Mucosa of rectum (tissue), 2 donors: Measurements from ENCODE around the gene FNBP1L.
"Not testable (repeated sequence)": the region's sequence is repeated elsewhere in the genome, so short reads cannot be mapped to it uniquely, and the experiment has no call there.

Experiments
- H3K27ac ChIP-seq, 2 donors: one replicate each; pipeline ENCODE4 v1.7.0; 2013; ENCODE audit warnings: inconsistent platforms in 2 of 2, low read depth in 2 of 2, low read length in 2 of 2
- H3K27me3 ChIP-seq, 2 donors: one replicate each; pipeline ENCODE4 v1.7.0; 2013; ENCODE audit warnings: low read length in 2 of 2; ENCODE audit not compliant: control insufficient read depth in 2 of 2, insufficient read depth in 2 of 2
- H3K36me3 ChIP-seq, 2 donors: one replicate each; pipeline ENCODE4 v1.7.0; 2013; ENCODE audit warnings: low read length in 2 of 2; ENCODE audit not compliant: control insufficient read depth in 2 of 2, insufficient read depth in 2 of 2
- H3K4me1 ChIP-seq, 2 donors: one replicate each; pipeline ENCODE4 v1.7.0; 2013; ENCODE audit warnings: low read length in 2 of 2, mild to moderate bottlenecking in 1 of 2; ENCODE audit not compliant: control insufficient read depth in 2 of 2, insufficient read depth in 2 of 2
- H3K4me3 ChIP-seq, 2 donors: one replicate each; pipeline ENCODE4 v1.7.0; 2013; ENCODE audit warnings: low read length in 2 of 2
- H3K9ac ChIP-seq, 2 donors: one replicate each; pipeline ENCODE4 v1.7.0; 2013; ENCODE audit warnings: low read length in 2 of 2, low read depth in 1 of 2, mild to moderate bottlenecking in 1 of 2
- H3K9me3 ChIP-seq, 2 donors: one replicate each; pipeline ENCODE4 v1.7.0; 2013; ENCODE audit warnings: low read length in 2 of 2; ENCODE audit not compliant: control insufficient read depth in 2 of 2
- donor health status: healthy.
- donor health status: Normal muscosa, but diverticular disease.

The FNBP1L gene

GRCh38 chr1:93459126-93459525 is 11.2 kb downstream of the FNBP1L start:
- no peak overlapping the region for H3K27ac ChIP-seq
- H3K36me3 ChIP-seq = peaks cover 0 to 2% of the 10 kb centered on the region in 2 donors
- H3K4me3 ChIP-seq = no peak overlapping the region
- H3K9ac ChIP-seq = no peak overlapping the region
- no peaks in the 10 kb centered on the region for H3K27me3 ChIP-seq
- no peaks in the 10 kb centered on the region for H3K4me1 ChIP-seq
- H3K9me3 ChIP-seq = no peaks in the 10 kb centered on the region

DNA sequence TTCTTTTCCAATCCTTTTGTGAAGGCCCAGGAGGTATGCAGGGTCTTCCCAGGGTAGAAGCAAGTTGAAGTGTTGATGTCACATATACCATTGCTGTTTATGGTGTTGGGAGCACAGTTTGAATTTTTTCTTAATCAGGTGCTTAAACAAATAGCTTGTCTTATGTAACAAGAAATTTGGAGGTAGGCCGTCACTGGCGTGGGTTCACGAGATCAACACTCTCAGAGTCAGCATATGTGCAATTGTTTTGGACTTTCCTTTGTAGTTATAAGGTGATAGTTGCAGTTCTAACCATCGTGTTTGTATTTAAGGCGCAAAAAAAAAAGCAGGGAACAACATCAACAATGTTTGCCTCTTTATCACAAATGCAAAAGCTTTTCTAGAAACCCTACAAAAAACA is 13.3 kb downstream of the FNBP1L start:
- Histone ChIP-seq H3K36me3 (no peaks in the 10 kb centered on the region), H3K4me1 (no peaks in the 10 kb centered on the region), H3K9me3 (no peaks in the 10 kb centered on the region), H3K4me3 (no peak overlapping the region), H3K27ac (no peak overlapping the region), H3K27me3 (no peaks in the 10 kb centered on the region), H3K9ac (no peak overlapping the region)

DNA sequence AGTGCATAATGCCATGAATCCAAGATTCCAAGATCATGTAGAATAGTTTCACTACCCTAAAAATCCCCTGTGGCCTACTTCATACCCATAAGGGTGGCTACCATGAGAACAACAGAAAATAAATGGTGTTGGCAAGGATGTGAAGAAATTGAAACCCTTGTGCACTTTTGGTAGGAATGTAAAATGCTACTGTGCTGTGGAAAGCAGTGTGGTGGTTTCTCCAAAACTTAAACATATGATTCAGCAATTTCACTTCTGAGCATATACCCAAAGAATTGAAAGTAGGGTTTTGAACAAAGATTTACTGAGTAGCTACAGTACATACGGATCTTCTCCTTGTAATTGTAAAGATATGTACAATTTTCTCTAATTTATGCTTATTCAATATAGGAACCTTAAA is 16.0 kb downstream of the FNBP1L start:
- no peaks in the 10 kb centered on the region for H3K36me3 ChIP-seq
- H3K4me3 ChIP-seq = no peak overlapping the region
- no peaks in the 10 kb centered on the region for H3K4me1 ChIP-seq
- no peaks in the 10 kb centered on the region for H3K9me3 ChIP-seq
- H3K27me3 ChIP-seq = no peaks in the 10 kb centered on the region
- H3K27ac ChIP-seq = no peak overlapping the region
- no peak overlapping the region for H3K9ac ChIP-seq

DNA sequence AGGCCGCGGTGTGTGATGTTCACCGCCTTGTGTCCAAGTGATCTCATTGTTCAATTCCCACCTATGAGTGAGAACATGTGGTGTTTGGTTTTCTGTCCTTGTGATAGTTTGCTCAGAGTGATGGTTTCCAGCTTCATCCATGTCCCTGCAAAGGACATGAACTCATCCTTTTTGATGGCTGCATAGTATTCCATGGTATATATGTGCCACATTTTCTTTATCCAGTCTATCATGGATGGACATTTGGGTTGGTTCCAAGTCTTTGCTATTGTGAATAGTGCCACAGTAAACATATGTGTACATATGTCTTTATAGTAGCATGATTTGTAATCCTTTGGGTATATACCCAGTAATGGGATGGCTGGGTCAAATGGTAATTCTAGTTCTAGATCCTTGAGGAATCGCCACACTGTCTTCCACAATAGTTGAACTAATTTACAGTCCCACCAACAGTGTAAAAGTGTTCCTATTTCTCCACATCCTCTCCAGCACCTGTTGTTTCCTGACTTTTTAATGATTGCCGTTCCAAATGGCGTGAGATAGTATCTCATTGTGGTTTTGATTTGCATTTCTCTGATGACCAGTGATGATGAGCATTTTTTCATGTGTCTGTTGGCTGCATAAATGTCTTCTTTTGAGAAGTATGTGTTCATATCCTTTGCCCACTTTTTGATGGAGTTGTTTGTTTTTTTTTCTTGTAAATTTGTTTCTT is 17.6 kb downstream of the FNBP1L start:
- not testable (repeated sequence) for H3K9ac ChIP-seq, H3K27me3 ChIP-seq, H3K27ac ChIP-seq, H3K9me3 ChIP-seq, H3K4me3 ChIP-seq, H3K36me3 ChIP-seq, H3K4me1 ChIP-seq

GRCh38 chr1:93467606-93468005 is 19.7 kb downstream of the FNBP1L start:
- no peak overlapping the region for H3K27ac ChIP-seq
- no peaks in the 10 kb centered on the region for H3K27me3 ChIP-seq
- no peaks in the 10 kb centered on the region for H3K9me3 ChIP-seq
- H3K4me3 ChIP-seq = no peak overlapping the region
- no peaks in the 10 kb centered on the region for H3K4me1 ChIP-seq
- no peaks in the 10 kb centered on the region for H3K36me3 ChIP-seq
- H3K9ac ChIP-seq = no peak overlapping the region

- H3K27ac ChIP-seq = no peak overlapping the region
- H3K4me3 ChIP-seq = no peak overlapping the region
- H3K36me3 ChIP-seq = no peaks in the 10 kb centered on the region
Observed at GRCh38 chr1:93468662-93469061, 20.7 kb downstream of the FNBP1L start.

DNA sequence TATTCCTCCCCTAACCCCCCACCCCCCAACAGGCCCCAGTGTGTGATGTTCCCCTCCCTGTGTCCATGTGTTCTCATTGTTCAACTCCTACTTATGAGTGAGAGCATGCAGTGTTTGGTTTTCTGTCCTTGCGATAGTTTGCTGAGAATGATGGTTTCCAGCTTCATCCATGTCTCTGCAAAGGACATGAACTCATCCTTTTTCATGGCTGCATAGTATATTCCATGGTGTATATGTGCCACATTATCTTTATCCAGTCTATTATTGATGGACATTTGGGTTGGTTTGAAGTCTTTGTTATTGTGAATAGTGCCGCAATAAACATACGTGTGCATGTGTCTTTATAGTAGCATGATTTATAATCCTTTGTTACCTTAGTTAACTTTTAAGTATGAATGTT is 21.3 kb downstream of the FNBP1L start:
- not testable (repeated sequence) for H3K36me3 ChIP-seq

More at GRCh38 chr1:93468662-93469061, 20.7 kb downstream of the FNBP1L start:
- H3K9me3 ChIP-seq = no peaks in the 10 kb centered on the region
- no peak overlapping the region for H3K9ac ChIP-seq
- H3K27me3 ChIP-seq = no peaks in the 10 kb centered on the region
- no peaks in the 10 kb centered on the region for H3K4me1 ChIP-seq

DNA sequence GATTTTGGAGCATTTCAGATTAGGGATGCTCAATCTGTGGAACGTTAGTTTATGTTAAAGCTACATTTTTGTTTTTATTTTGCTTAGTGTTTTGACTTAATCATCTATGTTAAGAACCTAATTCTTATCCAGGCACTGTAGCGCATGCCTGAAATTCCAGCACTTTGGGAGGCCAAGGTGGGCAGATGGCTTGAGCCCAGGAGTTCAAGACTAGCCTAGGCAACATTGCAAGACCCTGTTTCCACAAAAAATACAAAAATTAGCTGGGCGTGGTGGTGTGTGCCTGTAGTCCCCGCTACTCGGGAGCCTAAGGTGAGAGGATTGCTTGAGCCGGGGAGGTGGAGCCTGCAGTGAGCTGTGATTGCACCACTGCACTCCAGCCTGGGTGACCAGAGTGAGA is 23.4 kb downstream of the FNBP1L start:
- Histone ChIP-seq H3K9me3 (no peaks in the 10 kb centered on the region), H3K4me3 (no peak overlapping the region), H3K4me1 (peaks cover 0 to 2% of the 10 kb centered on the region in 2 donors), H3K9ac (no peak overlapping the region), H3K27ac (no peak overlapping the region), H3K27me3 (no peaks in the 10 kb centered on the region), H3K36me3 (no peaks in the 10 kb centered on the region)

More for the DNA sequence above, 21.3 kb downstream of the FNBP1L start:
- not testable (repeated sequence) for H3K27ac ChIP-seq, H3K9me3 ChIP-seq, H3K4me3 ChIP-seq, H3K27me3 ChIP-seq, H3K9ac ChIP-seq, H3K4me1 ChIP-seq

GRCh38 chr1:93471911-93472310 is 24.0 kb downstream of the FNBP1L start:
- H3K4me3 ChIP-seq = no peak overlapping the region
- H3K9ac ChIP-seq = no peak overlapping the region
- no peaks in the 10 kb centered on the region for H3K9me3 ChIP-seq
- no peaks in the 10 kb centered on the region for H3K27me3 ChIP-seq
- H3K36me3 ChIP-seq = no peaks in the 10 kb centered on the region
- H3K4me1 ChIP-seq = peaks cover 0 to 2% of the 10 kb centered on the region in 2 donors
- no peak overlapping the region for H3K27ac ChIP-seq

GRCh38 chr1:93474321-93474720 is 26.4 kb downstream of the FNBP1L start:
- H3K4me1 ChIP-seq = peaks cover 0 to 2% of the 10 kb centered on the region in 2 donors
- H3K9ac ChIP-seq = no peak overlapping the region
- no peaks in the 10 kb centered on the region for H3K27me3 ChIP-seq
- no peaks in the 10 kb centered on the region for H3K36me3 ChIP-seq
- H3K9me3 ChIP-seq = no peaks in the 10 kb centered on the region
- H3K27ac ChIP-seq = no peak overlapping the region
- H3K4me3 ChIP-seq = no peak overlapping the region
